Breast epithelium (tissue), 3 donors: ENCODE measurements around the gene CYP3A4.

ENCODE experiments used
- POLR2A ChIP-seq: fragments of 450-650 bp; IDR thresholded peaks from one replicate; pipeline ENCODE4 v1.6.1; 2016; ENCODE audit warnings: antibody characterized with exemption, mild to moderate bottlenecking, moderate library complexity
- POLR2AphosphoS5 ChIP-seq, 3 donors: sonication (generic); formaldehyde crosslinking; IDR thresholded peaks; one replicate each; pipeline ENCODE4 v1.6.1; 2017; ENCODE audit warnings: antibody characterized with exemption in 3 of 3
- TF ChIP-seq, protein P1 (sequence below), 3 donors: fragments of 450-650 bp; IDR thresholded peaks; one replicate each; pipeline ENCODE4 v1.5.1; 2016 to 2017; ENCODE audit warnings: antibody characterized with exemption in 3 of 3, mild to moderate bottlenecking in 3 of 3, moderate library complexity in 3 of 3

GRCh38 chr7:99752356-99752755, 31.6 kb downstream of the CYP3A4 start:
- TF ChIP-seq POLR2A (no peak), POLR2AphosphoS5 (IDR thresholded peaks at IDR 0.05) (no peak)
- TF ChIP-seq, protein P1, sequence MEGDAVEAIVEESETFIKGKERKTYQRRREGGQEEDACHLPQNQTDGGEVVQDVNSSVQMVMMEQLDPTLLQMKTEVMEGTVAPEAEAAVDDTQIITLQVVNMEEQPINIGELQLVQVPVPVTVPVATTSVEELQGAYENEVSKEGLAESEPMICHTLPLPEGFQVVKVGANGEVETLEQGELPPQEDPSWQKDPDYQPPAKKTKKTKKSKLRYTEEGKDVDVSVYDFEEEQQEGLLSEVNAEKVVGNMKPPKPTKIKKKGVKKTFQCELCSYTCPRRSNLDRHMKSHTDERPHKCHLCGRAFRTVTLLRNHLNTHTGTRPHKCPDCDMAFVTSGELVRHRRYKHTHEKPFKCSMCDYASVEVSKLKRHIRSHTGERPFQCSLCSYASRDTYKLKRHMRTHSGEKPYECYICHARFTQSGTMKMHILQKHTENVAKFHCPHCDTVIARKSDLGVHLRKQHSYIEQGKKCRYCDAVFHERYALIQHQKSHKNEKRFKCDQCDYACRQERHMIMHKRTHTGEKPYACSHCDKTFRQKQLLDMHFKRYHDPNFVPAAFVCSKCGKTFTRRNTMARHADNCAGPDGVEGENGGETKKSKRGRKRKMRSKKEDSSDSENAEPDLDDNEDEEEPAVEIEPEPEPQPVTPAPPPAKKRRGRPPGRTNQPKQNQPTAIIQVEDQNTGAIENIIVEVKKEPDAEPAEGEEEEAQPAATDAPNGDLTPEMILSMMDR (IDR thresholded peaks at IDR 0.05) = no peak
